Frontal cortex (tissue), 4 donors: Measurements from ENCODE around the gene BPGM. TPM values are rescaled to one million over a fixed set of nuclear protein-coding genes. Genes with fewer than 3 reads are reported as not detected.
"Not testable (repeated sequence)": the region's sequence is repeated elsewhere in the genome, so short reads cannot be mapped to it uniquely, and the experiment has no call there.

Experiments
- DNase-seq, 2 donors: peaks; one replicate each; pipeline ENCODE4 v3.0.0; 2012; ENCODE audit warnings: low spot score in 2 of 2
- FAIRE-seq: peaks from 2 replicates; lab custom pipeline; 2012; peaks lifted over from hg19 to GRCh38; lab: Jason Lieb, UNC
- total RNA-seq: library from RNA; depleted of rRNA; stranded (reverse); fragments of >200 nt; gene quantifications from one replicate; pipeline ENCODE4 v1.2.3, GENCODE V29; 2014
- donor health status: control.
- donor health status: control.
- donor health status: control.

Gene BPGM
- total RNA-seq, 1 donor from 2014 or later = 46.9 TPM

- FAIRE-seq = no peak
- no peak for DNase-seq
These were observed 16.4 kb upstream of the BPGM start for GRCh38 chr7:134630237-134630636.

- FAIRE-seq (no peak), DNase-seq (no peak)
These were observed 15.8 kb upstream of the BPGM start for GRCh38 chr7:134630893-134631292.

DNA sequence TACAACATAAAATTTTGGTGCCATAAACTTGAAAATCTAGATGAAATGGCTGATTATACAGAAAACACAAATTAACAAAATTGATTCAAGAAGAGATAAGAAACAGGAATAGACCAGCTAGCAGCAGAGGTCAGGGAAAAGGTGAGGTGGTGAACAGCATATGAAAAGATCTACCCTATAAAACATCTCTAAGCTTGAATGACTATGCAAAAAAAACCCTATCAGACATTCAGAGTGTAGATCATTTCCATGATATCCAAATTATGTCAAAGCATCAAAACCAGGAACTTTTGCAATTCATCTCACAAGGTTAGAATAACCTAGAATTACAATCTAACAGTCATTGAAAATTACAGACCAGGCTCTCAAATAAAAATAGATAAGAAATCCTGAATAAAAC, 14.6 kb upstream of the BPGM start:
- FAIRE-seq (no peak), DNase-seq (no peak)

DNA sequence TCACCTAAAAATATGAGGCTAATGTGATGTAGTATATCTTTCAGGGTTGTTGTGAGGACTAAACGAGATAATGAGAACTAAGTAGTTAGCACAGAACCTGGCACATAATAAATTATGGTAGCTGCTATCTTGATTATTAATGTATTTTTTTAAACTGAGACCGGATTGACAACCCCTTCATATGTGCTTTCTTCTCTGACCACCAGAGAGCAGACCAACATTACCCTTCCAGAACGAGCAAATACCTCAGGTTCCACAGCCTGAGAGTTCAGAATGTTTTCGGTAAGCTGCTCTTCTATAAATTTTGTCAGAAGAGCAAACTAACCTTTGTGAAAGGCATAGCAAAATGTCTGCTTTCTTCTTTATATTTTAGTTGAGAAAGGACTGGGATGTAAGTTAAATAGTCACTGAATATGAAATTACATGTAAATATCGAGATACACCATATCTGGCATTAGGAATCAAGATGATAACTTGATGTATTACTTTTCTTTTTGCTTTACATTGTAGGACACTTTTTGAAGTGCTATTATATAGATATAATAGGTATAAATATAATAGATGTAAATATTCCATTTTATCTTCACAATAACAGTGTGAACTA, 13.6 kb upstream of the BPGM start:
- no peak for FAIRE-seq
- no peak for DNase-seq

DNA sequence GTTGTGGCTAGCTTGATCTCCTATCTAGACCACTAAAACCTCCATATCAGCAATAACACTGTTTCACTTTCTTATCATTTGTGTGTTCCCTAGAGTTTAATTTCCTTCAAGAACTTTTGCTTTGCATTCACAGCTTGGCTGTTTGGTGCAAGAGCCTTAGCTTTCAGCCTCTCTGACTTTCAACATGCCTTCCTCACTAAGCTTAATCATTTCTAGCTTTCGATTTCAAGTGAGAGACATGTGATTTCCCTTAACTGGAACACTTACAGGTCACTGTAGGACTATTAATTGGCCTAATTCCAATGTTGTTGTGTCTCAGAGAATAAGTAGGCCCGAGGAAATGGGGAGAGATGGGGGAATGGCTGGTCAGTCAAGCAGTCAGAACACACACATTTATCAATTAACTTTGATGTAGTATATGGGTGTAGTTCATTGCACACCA, 10.6 kb upstream of the BPGM start:
- FAIRE-seq (no peak), DNase-seq (no peak)

GRCh38 chr7:134637441-134637840, 9.2 kb upstream of the BPGM start:
- DNase-seq (no peak), FAIRE-seq (no peak)

DNA sequence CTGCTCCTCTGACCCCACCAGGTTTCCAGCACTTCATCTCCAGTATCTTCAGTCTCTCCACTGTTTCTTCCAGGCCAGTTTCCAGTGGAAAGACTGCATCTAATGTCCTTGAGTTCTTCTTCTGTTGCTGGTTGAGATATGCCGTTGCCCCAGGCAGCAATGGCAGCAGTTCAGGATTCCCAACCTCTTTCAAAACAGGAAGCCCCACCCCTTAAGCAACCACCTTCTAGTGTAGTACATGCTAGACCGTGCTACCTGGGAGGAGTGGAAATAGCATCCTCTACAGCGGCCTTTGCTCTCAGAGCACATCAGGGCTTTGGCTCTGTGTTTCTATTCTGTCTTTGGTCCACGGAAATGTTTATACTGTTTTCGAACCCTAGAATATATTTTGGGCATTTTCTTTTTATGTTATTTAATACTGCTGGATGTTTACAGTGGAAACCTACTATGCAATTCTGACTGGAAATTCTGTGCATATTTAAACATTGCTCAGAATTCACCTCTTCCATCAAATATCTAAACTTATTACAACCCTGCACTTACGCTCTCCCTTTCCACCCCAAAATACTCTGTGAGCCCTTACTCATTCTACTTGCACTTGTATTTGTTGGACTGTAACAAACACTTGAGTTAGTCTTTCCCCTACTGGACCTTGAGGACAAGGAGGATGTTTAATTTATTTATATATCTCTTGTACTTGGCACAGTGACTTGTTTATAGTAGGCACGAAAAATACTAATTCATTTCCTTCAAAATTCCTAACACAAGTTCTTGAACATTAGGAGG, 8.5 kb upstream of the BPGM start:
- FAIRE-seq (no peak), DNase-seq (no peak)

- FAIRE-seq (no peak), DNase-seq (no peak)
These were observed 7.6 kb upstream of the BPGM start for GRCh38 chr7:134639061-134639460.

- no peak for DNase-seq
- FAIRE-seq = no peak
These were observed 6.9 kb upstream of the BPGM start for GRCh38 chr7:134639683-134640279.

- FAIRE-seq (no peak), DNase-seq (no peak)
These were observed 5.6 kb upstream of the BPGM start for GRCh38 chr7:134640842-134641715.

- FAIRE-seq, DNase-seq: not testable (repeated sequence)
These were observed 4.7 kb upstream of the BPGM start for GRCh38 chr7:134641981-134642380.

GRCh38 chr7:134643131-134643530, 3.5 kb upstream of the BPGM start:
- no peak for FAIRE-seq
- DNase-seq = no peak

GRCh38 chr7:134645478-134645877, 1.2 kb upstream of the BPGM start:
- DNase-seq (no peak), FAIRE-seq (no peak)

DNA sequence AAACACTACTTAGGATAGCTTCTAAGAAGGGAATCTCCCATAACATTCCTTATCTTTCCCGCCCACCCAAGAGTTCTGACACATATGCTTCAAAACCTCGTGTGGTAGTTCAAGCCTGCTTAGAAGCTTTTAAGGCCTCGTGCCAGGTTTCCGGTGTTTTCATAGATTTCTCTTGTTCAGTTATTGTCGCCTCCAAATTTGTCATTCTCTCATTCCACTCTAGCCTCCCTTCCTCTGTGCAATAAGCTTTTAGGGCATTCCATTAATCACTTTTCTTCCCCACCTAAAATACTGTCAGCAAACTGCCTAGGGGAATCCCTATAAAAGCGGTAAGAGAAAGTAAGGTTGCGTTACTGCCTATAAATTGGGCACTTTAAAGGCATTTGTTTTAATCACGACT, 718 bp upstream of the BPGM start:
- no peak for FAIRE-seq
- no peak for DNase-seq

DNA sequence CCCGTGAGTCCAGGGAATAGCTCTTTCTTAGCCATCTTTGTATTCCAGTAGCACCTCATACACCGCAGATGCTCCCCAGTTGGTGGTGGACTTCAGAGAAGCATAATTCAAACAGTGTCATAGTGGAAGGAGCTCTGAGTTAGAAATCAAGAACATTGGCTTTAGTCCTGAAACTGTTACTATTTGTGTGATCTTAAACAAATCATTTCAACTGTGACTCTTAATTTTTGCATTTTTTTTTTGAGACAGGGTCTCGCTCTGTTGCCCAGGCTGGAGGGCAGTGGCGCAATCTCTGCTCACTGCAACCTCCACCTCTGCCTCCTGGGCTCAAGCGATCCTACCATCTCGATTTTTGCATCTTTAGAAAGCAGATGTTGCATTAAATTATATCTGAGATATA, 1.8 kb downstream of the BPGM start:
- DNase-seq = no peak
- no peak for FAIRE-seq

DNA sequence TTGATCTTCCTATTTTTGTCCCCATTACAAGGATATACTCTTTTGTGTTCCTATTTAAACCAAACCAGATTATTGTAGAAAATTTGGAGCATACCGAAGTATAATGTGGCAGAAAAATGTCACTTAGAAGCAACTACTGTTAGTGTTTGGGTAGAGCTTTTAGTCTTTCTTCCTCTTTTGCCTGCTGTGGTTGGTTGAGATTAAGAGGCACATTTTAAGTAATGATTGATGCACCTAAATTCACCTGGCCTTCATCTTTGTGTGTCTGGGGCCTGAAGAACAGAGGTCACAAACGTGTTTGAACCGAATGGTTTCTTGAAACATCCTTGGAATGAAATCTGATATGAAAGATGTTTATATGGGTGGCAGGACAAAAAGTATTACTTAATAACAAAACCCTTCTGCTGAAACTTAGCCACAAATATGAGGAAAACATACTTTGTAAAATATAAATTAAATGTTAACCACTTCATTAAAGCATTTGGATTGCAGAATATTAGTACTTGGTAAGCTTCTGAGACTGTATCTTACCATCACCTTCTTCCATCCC, 2.6 kb downstream of the BPGM start:
- no peak for DNase-seq
- FAIRE-seq = no peak

DNA sequence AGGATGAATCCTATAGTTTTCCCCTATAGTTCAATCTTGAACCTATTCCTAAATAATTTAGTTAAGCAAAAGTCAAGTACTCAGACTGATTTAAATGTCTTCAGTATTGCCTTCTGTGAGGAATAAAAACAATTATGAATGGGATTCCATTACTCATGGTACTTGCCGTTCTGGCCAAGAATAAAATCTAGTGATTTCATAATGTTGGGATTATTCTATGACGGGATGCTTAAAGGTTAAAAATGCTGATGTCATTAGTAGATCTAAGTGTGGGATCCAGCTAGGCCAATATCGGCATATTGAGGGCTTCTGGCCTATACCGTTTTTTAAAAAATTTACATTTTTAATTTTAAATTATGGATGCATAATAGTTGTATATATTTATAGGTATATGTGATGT, 5.3 kb downstream of the BPGM start:
- DNase-seq = no peak
- FAIRE-seq = no peak

GRCh38 chr7:134654104-134654775, 7.6 kb downstream of the BPGM start:
- DNase-seq (no peak), FAIRE-seq (no peak)

GRCh38 chr7:134657526-134657925, 10.9 kb downstream of the BPGM start:
- DNase-seq = no peak

More at GRCh38 chr7:134657526-134657925, 10.9 kb downstream of the BPGM start:
- no peak for FAIRE-seq
